Myocyte (in vitro differentiated cells): Measurements from ENCODE around the gene SCYGR7. TPM values are rescaled to one million over a fixed set of nuclear protein-coding genes. Genes with fewer than 3 reads are reported as not detected.
"Not testable (repeated sequence)": the region's sequence is repeated elsewhere in the genome, so short reads cannot be mapped to it uniquely, and the experiment has no call there.

Source experiments
- DNase-seq: peaks from one replicate; pipeline ENCODE4 v3.0.0-alpha.2; 2012; ENCODE audit warnings: low read depth
- total RNA-seq: library from RNA; depleted of rRNA; stranded (reverse); fragments of >200 nt; gene quantifications from 2 replicates; pipeline ENCODE4 v1.2.3, GENCODE V29; 2014

SCYGR7 gene
- total RNA-seq, 1 donor from 2014 or later: not detected

DNA sequence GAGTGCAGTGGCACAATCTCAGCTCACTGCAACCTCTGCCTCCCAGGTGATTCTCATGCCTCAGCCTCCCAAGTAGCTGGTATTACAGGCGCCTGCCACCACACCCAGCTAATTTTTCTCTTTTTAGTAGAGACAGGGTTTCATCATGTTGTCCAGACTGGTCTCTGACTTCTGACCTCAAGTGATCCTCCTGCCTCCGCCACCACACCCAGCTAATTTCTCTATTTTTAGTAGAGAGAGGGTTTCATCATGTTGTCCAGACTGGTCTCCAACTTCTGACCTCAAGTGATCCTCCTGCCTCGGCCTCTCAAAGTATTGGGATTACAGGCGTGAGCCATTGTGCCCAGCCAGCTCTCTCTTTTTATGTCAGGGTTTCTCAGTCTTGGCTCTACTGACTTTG is 28.1 kb downstream of the SCYGR7 start:
- DNase-seq: not testable (repeated sequence)

- DNase-seq: no peak
These were observed 31.4 kb downstream of the SCYGR7 start for GRCh38 chr2:227759411-227760118.

GRCh38 chr2:227761740-227762476 is 33.8 kb downstream of the SCYGR7 start:
- no peak for DNase-seq

DNA sequence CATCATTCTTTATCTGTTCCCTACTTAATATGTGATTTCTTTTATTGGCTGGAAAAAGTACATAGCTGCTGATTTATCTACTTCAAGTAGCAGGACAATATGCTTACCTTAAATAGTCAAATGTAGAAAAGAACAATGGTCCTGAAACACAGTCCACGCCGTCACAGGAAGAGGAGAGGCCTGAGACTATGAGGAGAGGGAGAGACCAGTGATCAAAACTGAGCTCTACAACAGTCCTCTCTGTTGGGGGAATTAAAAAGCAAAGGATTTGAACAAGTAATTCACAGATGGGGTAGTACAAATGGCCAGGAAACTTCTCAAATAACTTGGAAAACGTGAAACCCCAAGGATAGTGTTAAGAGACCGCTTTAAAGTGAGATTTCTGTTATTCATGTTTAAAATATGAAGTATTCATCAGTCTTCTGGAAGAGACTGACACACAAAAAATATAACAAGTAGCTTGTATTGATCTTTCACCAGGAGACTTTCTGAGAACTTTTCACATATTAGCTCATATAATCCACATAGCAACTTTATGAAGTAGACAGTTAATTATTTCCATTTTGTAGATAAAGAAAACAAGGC is 37.7 kb downstream of the SCYGR7 start:
- DNase-seq: no peak

DNA sequence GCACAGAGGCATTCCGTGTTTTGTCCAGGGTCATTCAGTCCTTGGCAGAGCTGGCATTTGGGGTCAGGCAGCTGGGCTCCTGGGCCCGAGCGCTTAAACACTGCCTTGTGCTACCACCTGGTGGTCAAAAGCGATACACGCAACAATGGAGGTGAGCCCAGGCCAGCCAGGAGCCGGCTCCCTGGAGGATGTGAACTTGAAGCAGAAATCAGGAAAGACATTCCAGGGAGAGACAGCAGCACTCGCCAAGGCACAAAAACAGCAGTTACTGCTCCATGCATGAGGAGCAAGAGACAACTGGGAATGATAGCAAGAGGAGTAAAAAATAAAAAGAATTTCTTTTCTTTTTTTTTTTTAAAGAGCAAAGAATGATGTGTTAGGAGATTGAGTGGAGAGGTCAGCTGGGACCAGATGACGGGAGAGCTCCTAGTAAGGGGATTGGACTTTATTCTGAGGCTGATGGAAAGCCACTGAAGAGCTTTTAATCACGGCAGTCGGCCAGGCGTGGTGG is 38.3 kb downstream of the SCYGR7 start:
- peak; percentile 85 for DNase-seq

DNA sequence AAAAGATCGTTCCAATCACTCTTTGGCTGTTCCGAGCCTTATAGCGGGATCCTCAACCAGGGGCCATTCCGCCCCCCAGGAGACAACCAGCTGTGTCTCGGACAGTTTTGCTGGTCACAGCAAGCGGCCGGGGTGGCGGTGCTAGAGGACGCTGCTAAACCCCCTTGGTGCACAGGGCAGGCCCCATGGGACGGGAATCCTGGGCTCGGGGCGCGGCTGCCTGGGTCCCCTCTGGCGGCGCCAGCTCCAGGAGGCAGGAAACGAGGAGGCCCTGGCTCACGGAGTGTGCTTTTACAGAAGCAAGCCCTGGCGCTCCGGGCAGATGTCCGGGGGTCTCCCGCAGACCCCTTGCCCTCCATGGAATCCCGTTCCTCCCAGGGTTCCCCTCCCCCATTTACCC is 39.7 kb downstream of the SCYGR7 start:
- no peak for DNase-seq

DNA sequence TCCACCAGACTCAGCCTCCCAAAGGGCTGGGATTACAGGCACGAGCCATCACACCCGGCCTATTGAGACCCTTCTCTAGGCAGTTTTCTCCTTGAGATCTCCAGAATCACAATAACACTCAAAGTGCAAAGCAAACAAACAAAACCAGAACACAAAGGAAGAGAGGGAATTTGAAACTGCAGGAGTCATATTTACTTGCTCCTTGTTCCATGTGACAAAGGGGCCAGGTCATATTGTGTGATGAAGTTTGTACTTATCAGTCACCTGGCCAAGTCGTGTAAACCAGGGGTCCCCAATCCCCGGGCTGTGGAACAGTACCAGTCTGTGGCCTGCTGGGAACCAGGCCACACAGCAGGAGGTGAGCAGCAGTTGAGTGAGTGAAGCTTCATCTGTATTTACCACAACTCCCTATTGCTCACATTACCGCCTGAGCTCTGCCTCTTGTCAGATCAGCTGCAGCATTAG is 44.1 kb downstream of the SCYGR7 start:
- DNase-seq: no peak

DNA sequence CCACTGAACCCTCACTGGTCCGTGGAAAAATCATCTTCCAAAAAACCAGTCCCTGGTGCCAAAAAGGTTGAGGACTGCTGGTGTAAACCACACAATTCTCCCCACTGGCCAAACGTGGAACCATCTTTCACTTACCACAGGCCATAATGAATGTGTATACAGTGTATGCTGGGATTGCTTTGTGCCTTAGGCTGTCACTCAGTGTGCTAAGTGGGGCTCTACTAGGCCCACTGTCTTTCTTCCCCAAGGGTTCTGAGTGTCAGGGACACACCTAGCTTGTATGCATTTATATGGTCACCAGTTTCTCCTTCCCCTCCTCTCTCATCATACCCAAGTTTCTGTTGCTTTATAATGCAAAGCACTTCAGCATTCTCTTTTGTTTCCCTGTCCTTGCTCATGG is 44.8 kb downstream of the SCYGR7 start:
- DNase-seq: no peak

GRCh38 chr2:227774011-227774624 is 46.0 kb downstream of the SCYGR7 start:
- no peak for DNase-seq

DNA sequence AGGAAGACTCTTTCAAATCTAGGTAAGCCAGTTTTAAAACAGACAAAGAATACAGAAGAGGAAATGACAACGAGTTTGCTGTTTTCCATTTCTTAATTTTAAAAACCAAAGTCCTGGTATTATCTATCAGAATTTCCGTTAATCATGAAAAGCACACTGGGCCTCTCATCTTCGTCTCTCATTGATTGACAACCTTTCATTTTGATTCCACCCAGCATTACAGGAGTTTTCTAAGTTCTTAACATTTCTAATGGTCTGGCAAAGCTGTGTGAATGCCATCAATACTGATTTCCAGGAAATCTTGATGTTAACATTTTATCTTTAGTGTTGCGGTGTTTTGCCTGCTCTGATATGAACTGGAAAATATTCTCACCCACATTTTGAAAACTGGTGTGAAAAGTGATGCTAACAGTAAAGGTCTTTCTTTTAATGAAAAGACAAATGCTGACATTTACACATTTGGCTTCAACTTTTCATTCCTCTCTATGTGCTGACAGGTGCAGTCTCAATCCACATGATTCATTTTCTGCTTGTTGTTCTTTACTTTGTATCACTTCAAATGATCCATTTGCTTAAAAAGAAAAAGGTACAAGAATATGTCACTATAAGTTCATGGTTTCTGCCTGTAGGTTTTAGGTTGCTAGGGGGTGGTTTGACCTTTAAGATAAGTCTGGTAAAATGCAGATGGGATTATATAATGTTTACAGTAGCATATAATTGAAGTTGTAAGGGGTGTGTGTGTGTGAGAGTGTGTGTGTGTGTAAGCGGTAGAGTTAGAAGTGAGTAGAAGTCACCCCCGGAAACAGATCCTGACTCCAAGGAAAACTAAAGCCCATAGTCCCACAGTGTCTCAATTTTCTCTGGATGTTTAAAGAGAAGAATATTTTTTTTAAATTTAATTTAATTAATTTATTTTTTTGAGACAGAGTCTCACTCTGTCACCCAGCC is 47.0 kb downstream of the SCYGR7 start:
- no peak for DNase-seq

Other genes with a start within 250 kb of the SCYGR7 start
- gene SCYGR2, start 129.4 kb upstream of the SCYGR7 start, total RNA-seq: not detected in 2 replicates
- not detected in 2 replicates for gene SCYGR3, start 113.5 kb upstream of the SCYGR7 start, total RNA-seq
- not detected in 2 replicates for gene SCYGR4, start 110.8 kb upstream of the SCYGR7 start, total RNA-seq
- gene SCYGR5, start 61.5 kb upstream of the SCYGR7 start, total RNA-seq: not detected in 2 replicates
- 0.29 TPM in 1 of 2 replicates, not detected in the other for gene SLC19A3, start 10.3 kb upstream of the SCYGR7 start, total RNA-seq
- not detected in 2 replicates for gene SCYGR6, start 3.6 kb upstream of the SCYGR7 start, total RNA-seq
- not detected in 2 replicates for gene SCYGR8, start 17.6 kb downstream of the SCYGR7 start, total RNA-seq
- not detected in 2 replicates for gene CCL20, start 85.5 kb downstream of the SCYGR7 start, total RNA-seq
- not detected in 2 replicates for gene DAW1, start 143.3 kb downstream of the SCYGR7 start, total RNA-seq